Dendritic cell treated with granulocyte-macrophage colony-stimulating factor and Interleukin-4, amounts not matched to agents 40 ng/mL and 50 ng/mL, for 4 days (primary cell): ENCODE data around the gene APOH.
A peak's percentile ranks its signal among the peaks of the same experiment; 100 is the strongest.

ENCODE experiments used
- H3K27ac Mint-ChIP-seq: one replicate; pipeline ENCODE4 v1.8.0; 2022; ENCODE audit warnings: mild to moderate bottlenecking, mixed read lengths
- H3K27me3 Mint-ChIP-seq: one replicate; pipeline ENCODE4 v1.8.0; 2022; ENCODE audit warnings: mild to moderate bottlenecking, mixed read lengths
- H3K36me3 Mint-ChIP-seq: one replicate; pipeline ENCODE4 v1.8.0; 2022; ENCODE audit warnings: low read depth, mixed read lengths
- H3K4me1 Mint-ChIP-seq: one replicate; pipeline ENCODE4 v1.8.0; 2022; ENCODE audit warnings: low read depth, mixed read lengths
- H3K4me3 Mint-ChIP-seq: one replicate; pipeline ENCODE4 v1.8.0; 2022; ENCODE audit warnings: mild to moderate bottlenecking, moderate library complexity, mixed read lengths
- H3K9me3 Mint-ChIP-seq: one replicate; pipeline ENCODE4 v1.8.0; 2022; ENCODE audit warnings: mixed read lengths
- intact Hi-C: fragments of 100-400 bp; cut with micrococcal nuclease; formaldehyde crosslinking; loops from one replicate; pipeline ENCODE4 v1.15.0; 2022

Gene APOH

GRCh38 chr17:66198242-66198641, 31.0 kb downstream of the APOH start:
- intact Hi-C loops: loop anchor here (5.0 to 10.0 kb wide), 2 partner anchors 277 to 369 kb away; no protein-coding TSS in a partner anchor
- no peaks in the 10 kb centered on the region for H3K9me3 Mint-ChIP-seq
- H3K36me3 Mint-ChIP-seq: no peaks in the 10 kb centered on the region
- peaks cover 4% of the 10 kb centered on the region for H3K27me3 Mint-ChIP-seq
- H3K4me1 Mint-ChIP-seq: peaks cover 6% of the 10 kb centered on the region
- no peak overlapping the region for H3K27ac Mint-ChIP-seq
- H3K4me3 Mint-ChIP-seq: no peak overlapping the region

- H3K27me3 Mint-ChIP-seq: no peaks in the 10 kb centered on the region
- H3K27ac Mint-ChIP-seq: peak overlapping the region; percentile 83
- intact Hi-C loops: loop anchor here (10.0 kb wide), 1 partner anchor 282 kb away; no protein-coding TSS in a partner anchor
- no peaks in the 10 kb centered on the region for H3K4me1 Mint-ChIP-seq
- peak overlapping the region; percentile 79 for H3K4me3 Mint-ChIP-seq
- H3K9me3 Mint-ChIP-seq: no peaks in the 10 kb centered on the region
- H3K36me3 Mint-ChIP-seq: no peaks in the 10 kb centered on the region
These were observed 36.9 kb downstream of the APOH start for GRCh38 chr17:66192378-66192687.

- no peaks in the 10 kb centered on the region for H3K9me3 Mint-ChIP-seq
- no peaks in the 10 kb centered on the region for H3K4me1 Mint-ChIP-seq
- no peaks in the 10 kb centered on the region for H3K27me3 Mint-ChIP-seq
- peak within 1 kb of the TSS; percentile 79 for H3K4me3 Mint-ChIP-seq
- no peaks in the 10 kb centered on the region for H3K36me3 Mint-ChIP-seq
- intact Hi-C loops: loop anchor here (10.0 kb wide), 1 partner anchor 283 kb away; no protein-coding TSS in a partner anchor
- H3K27ac Mint-ChIP-seq: peak within 1 kb of the TSS; percentile 83
These were observed 37.4 kb downstream of the APOH start, which contains the start of gene CEP112 for GRCh38 chr17:66191593-66192377. Gene CEP112 (minus strand): TSS chr17:66192133.

- Mint-ChIP-seq H3K36me3 (no peaks in the 10 kb centered on the region), H3K4me1 (no peaks in the 10 kb centered on the region), H3K27ac (peak overlapping the region; percentile 83), H3K4me3 (peak overlapping the region; percentile 79), H3K9me3 (no peaks in the 10 kb centered on the region), H3K27me3 (no peaks in the 10 kb centered on the region)
- intact Hi-C loops: loop anchor here (10.0 kb wide), 1 partner anchor 284 kb away; no protein-coding TSS in a partner anchor
These were observed 38.2 kb downstream of the APOH start for GRCh38 chr17:66190738-66191592.

- intact Hi-C loops: no loop called here
- no peaks in the 10 kb centered on the region for H3K4me1 Mint-ChIP-seq
- H3K36me3 Mint-ChIP-seq: no peaks in the 10 kb centered on the region
- H3K27ac Mint-ChIP-seq: no peak overlapping the region
- H3K27me3 Mint-ChIP-seq: peaks cover 2% of the 10 kb centered on the region
- no peak overlapping the region for H3K4me3 Mint-ChIP-seq
- no peaks in the 10 kb centered on the region for H3K9me3 Mint-ChIP-seq
These were observed 41.5 kb downstream of the APOH start for GRCh38 chr17:66187718-66188117.

GRCh38 chr17:66185862-66186261, 43.4 kb downstream of the APOH start:
- Mint-ChIP-seq H3K27ac (no peak overlapping the region), H3K36me3 (peaks cover 13% of the 10 kb centered on the region), H3K9me3 (no peaks in the 10 kb centered on the region), H3K4me1 (no peaks in the 10 kb centered on the region), H3K27me3 (peaks cover 2% of the 10 kb centered on the region), H3K4me3 (no peak overlapping the region)
- intact Hi-C loops: no loop called here

GRCh38 chr17:66184392-66184791, 44.8 kb downstream of the APOH start:
- H3K36me3 Mint-ChIP-seq: peaks cover 13% of the 10 kb centered on the region
- H3K9me3 Mint-ChIP-seq: no peaks in the 10 kb centered on the region
- peaks cover 2% of the 10 kb centered on the region for H3K27me3 Mint-ChIP-seq
- no peaks in the 10 kb centered on the region for H3K4me1 Mint-ChIP-seq
- no peak overlapping the region for H3K4me3 Mint-ChIP-seq
- intact Hi-C loops: no loop called here
- no peak overlapping the region for H3K27ac Mint-ChIP-seq

GRCh38 chr17:66183529-66183928, 45.7 kb downstream of the APOH start:
- H3K27ac Mint-ChIP-seq: no peak overlapping the region
- intact Hi-C loops: no loop called here
- no peak overlapping the region for H3K4me3 Mint-ChIP-seq
- no peaks in the 10 kb centered on the region for H3K9me3 Mint-ChIP-seq
- no peaks in the 10 kb centered on the region for H3K4me1 Mint-ChIP-seq
- peaks cover 2% of the 10 kb centered on the region for H3K27me3 Mint-ChIP-seq
- peaks cover 13% of the 10 kb centered on the region for H3K36me3 Mint-ChIP-seq

GRCh38 chr17:66178642-66179041, 50.6 kb downstream of the APOH start:
- intact Hi-C loops: loop anchor here (10.0 kb wide), 1 partner anchor 66 kb away; no protein-coding TSS in a partner anchor
- peaks cover 13% of the 10 kb centered on the region for H3K36me3 Mint-ChIP-seq
- no peaks in the 10 kb centered on the region for H3K27me3 Mint-ChIP-seq
- no peak overlapping the region for H3K27ac Mint-ChIP-seq
- H3K9me3 Mint-ChIP-seq: no peaks in the 10 kb centered on the region
- H3K4me3 Mint-ChIP-seq: no peak overlapping the region
- H3K4me1 Mint-ChIP-seq: no peaks in the 10 kb centered on the region

GRCh38 chr17:66177048-66177447, 52.2 kb downstream of the APOH start:
- Mint-ChIP-seq H3K36me3 (peaks cover 7% of the 10 kb centered on the region), H3K9me3 (no peaks in the 10 kb centered on the region), H3K4me1 (no peaks in the 10 kb centered on the region), H3K27me3 (no peaks in the 10 kb centered on the region), H3K4me3 (no peak overlapping the region), H3K27ac (no peak overlapping the region)
- intact Hi-C loops: loop anchor here (10.0 kb wide), 1 partner anchor 68 kb away; no protein-coding TSS in a partner anchor

GRCh38 chr17:66175892-66176291, 53.3 kb downstream of the APOH start:
- Mint-ChIP-seq H3K4me1 (no peaks in the 10 kb centered on the region), H3K27me3 (no peaks in the 10 kb centered on the region), H3K36me3 (no peaks in the 10 kb centered on the region), H3K4me3 (no peak overlapping the region), H3K27ac (no peak overlapping the region), H3K9me3 (no peaks in the 10 kb centered on the region)
- intact Hi-C loops: loop anchor here (10.0 kb wide), 1 partner anchor 69 kb away; no protein-coding TSS in a partner anchor

GRCh38 chr17:66172691-66173223, 56.5 kb downstream of the APOH start:
- Mint-ChIP-seq H3K36me3 (no peaks in the 10 kb centered on the region), H3K9me3 (no peaks in the 10 kb centered on the region), H3K27me3 (no peaks in the 10 kb centered on the region), H3K4me1 (no peaks in the 10 kb centered on the region), H3K4me3 (no peak overlapping the region), H3K27ac (no peak overlapping the region)
- intact Hi-C loops: loop anchor here (10.0 kb wide), 1 partner anchor 72 kb away; no protein-coding TSS in a partner anchor

- Mint-ChIP-seq H3K36me3 (no peaks in the 10 kb centered on the region), H3K9me3 (no peaks in the 10 kb centered on the region), H3K27ac (no peak overlapping the region), H3K4me3 (no peak overlapping the region), H3K4me1 (no peaks in the 10 kb centered on the region), H3K27me3 (no peaks in the 10 kb centered on the region)
- intact Hi-C loops: loop anchor here (10.0 kb wide), 1 partner anchor 73 kb away; no protein-coding TSS in a partner anchor
These were observed 57.1 kb downstream of the APOH start for GRCh38 chr17:66172144-66172543.

GRCh38 chr17:66171692-66172091, 57.5 kb downstream of the APOH start:
- intact Hi-C loops: loop anchor here (10.0 kb wide), 1 partner anchor 73 kb away; no protein-coding TSS in a partner anchor
- Mint-ChIP-seq H3K4me1 (no peaks in the 10 kb centered on the region), H3K27ac (no peak overlapping the region), H3K9me3 (no peaks in the 10 kb centered on the region), H3K36me3 (no peaks in the 10 kb centered on the region), H3K27me3 (no peaks in the 10 kb centered on the region), H3K4me3 (no peak overlapping the region)
